Measurements from ENCODE around the gene ARMC7.
"Not testable (repeated sequence)": the region's sequence is repeated elsewhere in the genome, so short reads cannot be mapped to it uniquely, and the experiment has no call there.

Gene ARMC7

GRCh38 chr17:75102385-75102821 is 7.4 kb upstream of the ARMC7 start:
- no peak for DNase-seq (ENCODE audit: low read depth in 2 of 2)

DNA sequence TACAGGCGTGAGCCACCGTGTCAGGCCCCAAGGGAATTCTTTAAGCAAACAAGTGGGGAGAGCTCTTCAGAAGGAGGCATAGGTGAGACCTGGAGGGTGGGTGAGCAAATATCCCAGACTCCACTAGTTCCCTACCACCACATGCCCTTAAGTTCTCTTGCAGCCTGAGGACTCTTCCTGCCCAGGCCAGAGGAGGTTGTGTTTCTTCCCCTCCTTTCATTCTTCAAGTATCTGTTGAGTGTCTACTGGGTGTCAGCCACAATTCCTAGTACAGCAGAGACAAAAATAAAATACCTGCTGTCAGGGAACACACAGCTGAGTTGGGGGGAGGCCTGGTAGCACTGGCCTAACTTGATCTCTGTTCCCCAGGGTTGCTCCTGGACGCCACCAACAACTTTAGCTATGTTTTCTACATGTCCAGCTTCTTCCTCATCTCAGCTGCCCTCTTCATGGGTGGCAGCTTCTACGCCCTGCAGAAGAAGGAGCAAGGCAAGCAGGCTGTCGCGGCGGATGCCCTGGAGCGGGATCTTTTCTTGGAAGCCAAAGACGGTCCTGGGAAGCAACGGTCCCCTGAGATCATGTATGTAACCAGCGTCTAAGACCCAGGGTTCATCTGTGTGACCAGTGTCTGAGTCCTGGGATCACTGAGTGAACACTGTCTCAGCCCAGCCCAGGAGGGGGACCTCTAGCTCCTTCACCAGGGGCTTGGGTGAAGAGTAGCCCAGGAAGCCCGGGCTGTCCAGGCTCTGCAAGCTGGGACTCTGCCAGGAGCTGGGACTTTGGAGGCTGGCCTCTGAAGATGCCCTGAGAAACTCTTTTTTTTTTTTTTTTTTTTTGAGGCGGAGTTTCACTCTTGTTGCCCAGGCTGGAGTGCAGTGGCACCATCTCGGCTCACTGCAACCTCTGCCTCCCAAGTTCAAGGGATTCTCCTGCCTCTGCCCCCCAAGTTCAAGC is 5.9 kb upstream of the ARMC7 start:
- DNase-seq (ENCODE audit: low read depth in 2 of 2): no peak

DNA sequence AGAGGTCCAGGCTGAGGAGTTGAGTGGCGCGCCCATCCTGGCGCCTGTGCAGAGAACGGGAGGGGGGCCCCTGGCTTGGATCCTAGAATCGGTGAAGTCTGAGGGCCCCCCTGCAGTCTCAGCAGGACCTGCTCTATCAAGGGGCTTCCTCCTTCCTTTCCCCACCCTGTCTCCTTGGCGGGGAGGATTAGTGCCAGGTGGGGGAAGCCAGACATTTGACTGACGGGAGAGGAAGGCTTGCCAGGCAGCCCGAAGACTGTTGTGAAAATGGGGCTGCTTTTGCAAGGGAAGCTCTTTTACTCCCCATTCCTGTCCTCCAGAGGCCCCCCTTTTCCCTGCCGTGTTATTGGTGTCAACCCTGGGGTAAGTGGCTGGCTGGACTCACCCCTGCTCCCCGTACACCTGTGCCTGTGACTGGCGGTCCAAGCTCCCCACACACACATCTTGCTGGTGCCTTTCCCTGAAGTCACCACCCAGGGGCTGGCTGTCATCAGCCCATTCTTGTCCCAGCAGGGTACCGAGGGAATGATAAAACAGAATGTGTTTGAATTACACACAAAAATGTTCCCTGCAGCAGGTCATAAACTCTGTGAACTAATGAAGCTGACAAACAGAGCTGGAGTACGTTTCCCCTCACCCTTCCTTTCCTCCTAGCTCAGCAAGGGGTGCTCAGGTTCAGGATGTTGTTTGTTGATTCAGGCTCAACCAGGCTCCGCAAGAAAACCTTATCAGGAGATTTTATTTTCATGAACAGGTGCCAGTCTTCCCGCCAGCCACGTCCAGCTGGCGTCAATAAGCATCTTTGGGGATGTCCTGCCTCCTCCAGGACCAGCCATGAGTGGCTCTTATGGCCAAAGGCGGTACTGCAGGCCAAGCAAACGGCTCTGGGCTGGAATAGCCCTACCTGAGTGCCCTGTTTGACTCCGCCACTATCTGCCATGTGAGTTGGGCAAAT is 4.4 kb upstream of the ARMC7 start:
- DNase-seq (ENCODE audit: low read depth in 2 of 2): no peak

GRCh38 chr17:75108193-75108592 is 1.6 kb upstream of the ARMC7 start:
- DNase-seq (ENCODE audit: low read depth in 2 of 2): no peak

- no peak for DNase-seq (ENCODE audit: low read depth in 2 of 2)
Measured at GRCh38 chr17:75109046-75109406, 743 bp upstream of the ARMC7 start.

GRCh38 chr17:75110234-75110937 is 617 bp downstream of the ARMC7 start:
- no peak for DNase-seq (ENCODE audit: low read depth in 2 of 2)

GRCh38 chr17:75111777-75112335 is 2.1 kb downstream of the ARMC7 start:
- no peak for DNase-seq (ENCODE audit: low read depth in 2 of 2)

DNA sequence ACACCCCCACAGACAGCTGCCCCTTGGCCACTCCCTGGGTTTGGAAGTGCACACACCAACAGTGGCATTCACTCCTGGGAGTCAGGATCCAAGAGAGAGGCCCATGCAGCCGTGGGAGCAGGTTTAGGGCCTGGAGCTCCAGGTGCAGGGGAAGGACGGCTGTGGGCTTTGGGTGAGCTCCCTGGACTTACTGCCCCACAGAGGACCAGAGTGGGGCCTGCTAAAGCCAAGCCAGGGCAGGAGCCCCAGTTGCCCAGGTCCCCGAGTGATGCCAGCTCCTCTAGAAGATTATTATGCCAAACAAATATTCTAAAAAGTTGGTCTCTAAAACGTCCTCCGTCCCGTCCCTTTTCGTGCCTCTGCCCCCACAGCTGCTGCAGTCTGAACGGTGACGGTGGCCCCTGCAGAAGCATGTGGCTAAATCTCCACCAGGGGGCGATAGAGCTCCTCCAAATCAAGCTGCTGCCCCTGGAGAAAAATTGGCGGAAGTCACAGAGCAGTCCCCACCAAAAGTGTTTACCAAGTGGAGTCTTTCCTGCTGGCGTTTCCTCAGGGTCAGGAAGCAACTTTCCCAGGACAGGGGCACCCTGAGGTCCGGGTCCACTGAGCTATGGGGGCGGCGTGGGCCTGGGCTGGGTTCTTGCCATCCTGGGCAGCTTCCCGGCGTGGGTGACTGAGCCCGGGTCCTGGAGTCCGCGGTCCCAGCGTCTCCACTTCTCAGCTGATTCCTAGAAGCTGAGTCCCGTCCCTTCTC is 4.2 kb downstream of the ARMC7 start:
- peak; percentile 78 to 83 for DNase-seq (ENCODE audit: low read depth in 2 of 2)

DNA sequence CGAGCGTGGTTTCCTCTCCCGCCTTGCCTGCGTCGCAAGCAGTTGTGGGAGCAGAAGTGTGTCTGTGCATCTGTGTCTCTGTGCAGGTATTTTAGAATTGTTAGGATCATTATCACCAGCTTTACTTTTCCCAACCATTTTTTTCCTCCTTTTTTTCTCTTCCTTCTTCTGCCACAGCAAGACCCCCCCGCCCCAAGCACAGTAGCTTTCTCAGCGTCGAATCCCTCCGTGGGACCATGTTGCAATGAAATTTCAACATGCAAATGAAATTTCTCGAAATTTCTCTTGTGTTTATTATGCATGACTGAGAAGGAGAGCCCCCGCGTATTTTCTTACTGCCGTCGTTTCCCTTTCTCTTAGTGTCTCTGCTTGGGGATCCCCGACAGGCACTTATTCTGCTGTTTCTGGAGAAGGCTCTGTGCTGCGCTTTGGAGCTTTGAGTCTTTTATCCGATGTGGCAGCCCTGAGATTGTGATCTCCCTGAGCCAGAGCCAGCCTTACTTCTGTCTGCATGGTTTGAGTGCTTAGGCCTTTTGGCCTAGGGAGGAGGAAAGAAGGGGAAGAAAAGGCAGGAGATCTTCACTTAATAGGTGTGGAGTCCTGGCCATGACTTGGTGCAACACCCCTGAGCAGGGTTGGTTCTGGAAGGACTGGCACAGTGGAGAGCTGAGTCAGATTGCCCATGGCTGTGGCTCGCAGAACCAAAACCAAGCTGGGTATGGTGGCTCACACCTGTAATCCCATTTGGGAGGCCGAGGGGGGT is 5.0 kb downstream of the ARMC7 start:
- no peak for DNase-seq (ENCODE audit: low read depth in 2 of 2)

DNA sequence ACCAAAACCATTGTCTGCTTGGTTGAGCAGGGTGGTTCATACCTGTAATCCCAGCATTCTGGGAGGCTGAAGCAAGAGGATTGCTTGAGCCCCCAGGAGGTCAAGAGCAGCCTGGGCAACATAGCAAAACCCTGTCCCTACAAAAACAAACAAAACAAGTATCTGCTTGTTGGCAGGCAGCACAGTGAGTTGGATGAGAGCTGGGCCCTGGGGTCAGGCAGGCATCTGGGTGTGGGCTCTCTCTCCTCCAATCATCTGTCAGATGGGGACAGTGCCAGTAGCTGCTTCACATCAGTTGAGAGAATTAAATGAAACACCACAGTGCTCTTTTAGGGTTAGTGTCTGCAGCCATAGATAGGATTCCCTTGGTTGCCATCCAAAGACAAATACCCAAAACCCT is 5.8 kb downstream of the ARMC7 start:
- no peak for DNase-seq (ENCODE audit: low read depth in 2 of 2)

DNA sequence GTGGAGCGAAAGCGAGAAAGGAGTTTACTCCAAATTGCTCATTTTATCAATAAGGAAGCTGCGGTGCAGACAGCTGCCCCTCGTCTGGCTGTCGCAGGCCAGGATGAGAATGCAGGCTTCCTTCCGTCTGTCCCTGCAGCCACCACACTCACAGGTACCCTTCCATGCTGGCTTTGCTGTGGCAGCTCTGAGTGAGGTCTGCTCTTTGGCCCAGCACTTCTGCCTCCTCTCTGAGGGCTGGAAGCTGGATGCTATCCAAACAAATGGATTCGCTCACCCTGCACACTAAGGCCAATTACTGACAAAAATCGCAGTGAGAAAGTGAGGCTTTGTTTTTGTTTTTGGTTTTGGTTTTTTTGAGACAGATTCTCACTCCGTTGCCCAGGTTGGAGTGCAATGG is 7.0 kb downstream of the ARMC7 start:
- DNase-seq (ENCODE audit: low read depth in 2 of 2): no peak

DNA sequence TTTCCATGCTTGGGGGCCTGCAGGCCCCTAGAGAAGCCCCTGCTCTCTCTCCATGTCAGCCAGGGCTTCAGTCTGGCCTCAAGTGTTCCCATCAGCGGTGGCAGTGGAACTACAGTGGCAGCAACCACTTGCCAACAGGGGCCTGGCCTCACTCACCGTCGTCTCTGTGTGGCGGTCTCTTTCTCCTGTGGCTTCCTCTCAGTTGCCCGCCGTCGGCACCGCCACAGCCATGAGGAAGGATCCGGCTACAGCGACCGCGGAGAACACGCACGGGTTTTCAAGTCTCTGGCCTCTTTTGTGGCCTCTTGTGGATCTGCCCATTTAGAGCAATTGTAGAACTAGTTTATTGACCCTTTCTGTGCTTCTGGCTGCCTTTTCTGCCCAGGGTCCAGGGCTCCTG is 8.5 kb downstream of the ARMC7 start:
- no peak for DNase-seq (ENCODE audit: low read depth in 2 of 2)

- peak; percentile 32 to 38 for DNase-seq (ENCODE audit: low read depth in 2 of 2)
Measured at GRCh38 chr17:75124041-75124818, 14.5 kb downstream of the ARMC7 start.

GRCh38 chr17:75124819-75125162 is 15.0 kb downstream of the ARMC7 start:
- DNase-seq (ENCODE audit: low read depth in 2 of 2): no peak

GRCh38 chr17:75125984-75126383 is 16.2 kb downstream of the ARMC7 start:
- no peak for DNase-seq (ENCODE audit: low read depth in 2 of 2)

GRCh38 chr17:75126954-75127353 is 17.2 kb downstream of the ARMC7 start:
- no peak for DNase-seq (ENCODE audit: low read depth in 2 of 2)

GRCh38 chr17:75127936-75128335 is 18.2 kb downstream of the ARMC7 start:
- not testable (repeated sequence) for DNase-seq (ENCODE audit: low read depth in 2 of 2)

GRCh38 chr17:75128694-75129505 is 19.1 kb downstream of the ARMC7 start:
- DNase-seq (ENCODE audit: low read depth in 2 of 2): no peak

GRCh38 chr17:75129576-75129975 is 19.8 kb downstream of the ARMC7 start:
- DNase-seq (ENCODE audit: low read depth in 2 of 2): no peak

Data from stimulated activated CD4-positive, alpha-beta T cell treated with anti-CD3 and anti-CD28 coated beads, Interleukin-1b, Interleukin-23, amount 100 ng/mL, for 1 hour (primary cell).